Left ventricle myocardium inferior (tissue), 1 donor: ENCODE data around the gene ELOVL4. TPM values are rescaled to one million over a fixed set of nuclear protein-coding genes. Genes with fewer than 3 reads are reported as not detected.

Experiments
- DNase-seq: peaks from one replicate; pipeline ENCODE4 v3.0.0-alpha.2; 2020
- H3K27ac ChIP-seq: fragments of 200-600 bp; replicated peaks from 2 replicates; pipeline ENCODE4 v1.8.0; 2021
- H3K27me3 ChIP-seq: fragments of 200-600 bp; 2 replicates; pipeline ENCODE4 v1.8.0; 2021; ENCODE audit warnings: low read depth
- H3K36me3 ChIP-seq: fragments of 200-600 bp; 2 replicates; pipeline ENCODE4 v1.8.0; 2021
- H3K4me1 ChIP-seq: fragments of 200-600 bp; 2 replicates; pipeline ENCODE4 v1.8.0; 2021
- H3K4me3 ChIP-seq: fragments of 200-600 bp; 2 replicates; pipeline ENCODE4 v1.8.0; 2021; ENCODE audit warnings: mild to moderate bottlenecking, moderate library complexity
- H3K9me3 ChIP-seq: fragments of 200-600 bp; replicated peaks from 2 replicates; pipeline ENCODE4 v1.8.0; 2021
- intact Hi-C: fragments of 100-400 bp; cut with micrococcal nuclease; formaldehyde crosslinking; loops from one replicate; pipeline ENCODE4 v1.11.0; 2022
- total RNA-seq: library from RNA; stranded (reverse); fragmentation: NEBNext Ultra II Directional; extraction: Animal tissue kit (Norgen Biotek cat#: 25700); gene quantifications from one replicate; pipeline ENCODE4 v1.2.1, GENCODE V29; 2021
- TF ChIP-seq, protein P1 (sequence below): fragments of 200-600 bp; IDR thresholded peaks from 2 replicates; pipeline ENCODE4 v1.8.0; 2021; ENCODE audit warnings: antibody characterized with exemption, mild to moderate bottlenecking, borderline replicate concordance
- donor health status: DM: no; HTN: yes; CAD: no; lungs with severe emphysema.

ELOVL4 gene
- total RNA-seq, 1 donor from 2014 or later, result 0.19 TPM

DNA sequence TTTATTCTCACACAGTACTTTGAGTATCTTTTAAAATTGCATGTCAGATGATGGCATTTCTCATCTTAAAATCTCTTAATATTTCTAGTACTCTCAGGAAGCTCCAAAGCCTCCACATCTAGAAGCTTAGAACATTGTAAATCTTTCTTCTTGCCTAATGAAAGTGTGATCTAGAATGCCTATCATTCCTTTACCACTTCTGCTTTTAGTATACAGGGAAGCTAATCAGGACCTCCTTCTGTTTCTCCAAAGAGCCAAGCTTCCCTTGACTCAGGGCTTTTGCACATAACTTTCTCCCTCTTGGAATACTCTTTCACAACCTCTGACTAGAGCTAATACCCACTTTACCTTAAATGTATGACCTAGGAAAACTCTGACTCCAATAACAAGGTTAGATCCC, 7.5 kb upstream of the ELOVL4 start:
- TF ChIP-seq, protein P1, sequence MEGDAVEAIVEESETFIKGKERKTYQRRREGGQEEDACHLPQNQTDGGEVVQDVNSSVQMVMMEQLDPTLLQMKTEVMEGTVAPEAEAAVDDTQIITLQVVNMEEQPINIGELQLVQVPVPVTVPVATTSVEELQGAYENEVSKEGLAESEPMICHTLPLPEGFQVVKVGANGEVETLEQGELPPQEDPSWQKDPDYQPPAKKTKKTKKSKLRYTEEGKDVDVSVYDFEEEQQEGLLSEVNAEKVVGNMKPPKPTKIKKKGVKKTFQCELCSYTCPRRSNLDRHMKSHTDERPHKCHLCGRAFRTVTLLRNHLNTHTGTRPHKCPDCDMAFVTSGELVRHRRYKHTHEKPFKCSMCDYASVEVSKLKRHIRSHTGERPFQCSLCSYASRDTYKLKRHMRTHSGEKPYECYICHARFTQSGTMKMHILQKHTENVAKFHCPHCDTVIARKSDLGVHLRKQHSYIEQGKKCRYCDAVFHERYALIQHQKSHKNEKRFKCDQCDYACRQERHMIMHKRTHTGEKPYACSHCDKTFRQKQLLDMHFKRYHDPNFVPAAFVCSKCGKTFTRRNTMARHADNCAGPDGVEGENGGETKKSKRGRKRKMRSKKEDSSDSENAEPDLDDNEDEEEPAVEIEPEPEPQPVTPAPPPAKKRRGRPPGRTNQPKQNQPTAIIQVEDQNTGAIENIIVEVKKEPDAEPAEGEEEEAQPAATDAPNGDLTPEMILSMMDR, result no peak
- H3K4me1 ChIP-seq, result no peaks in the 10 kb centered on the region
- intact Hi-C loops, result no loop called here

DNA sequence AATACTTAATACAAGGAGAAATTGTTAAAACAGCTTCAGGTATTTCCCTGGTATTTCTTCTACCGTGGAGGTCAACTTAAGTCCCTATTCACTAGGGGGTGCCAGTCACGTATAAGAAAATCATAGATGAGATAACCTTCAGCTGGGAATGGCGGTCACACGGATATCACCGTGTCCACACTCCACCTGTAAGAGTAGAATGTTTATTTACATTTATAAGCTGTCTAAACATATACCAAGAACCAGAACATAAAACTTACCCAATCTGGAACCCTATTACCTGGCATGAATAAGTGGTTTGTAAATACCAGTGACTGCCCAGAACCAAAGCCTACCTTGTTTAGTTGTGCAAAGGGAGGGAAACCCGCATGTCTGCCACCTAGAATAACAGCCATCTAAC, 1.9 kb upstream of the ELOVL4 start:
- DNase-seq, result no peak
- intact Hi-C loops, result loop anchor here (10.0 kb wide), 1 partner anchor 146 kb away; no protein-coding TSS in a partner anchor
- TF ChIP-seq, protein P1, result peak; percentile 53

More for the DNA sequence above, 7.5 kb upstream of the ELOVL4 start:
- Histone ChIP-seq H3K4me3 (no peak overlapping the region), H3K9me3 (peaks cover 3% of the 10 kb centered on the region), H3K27me3 (peaks cover 19% of the 10 kb centered on the region), H3K36me3 (no peaks in the 10 kb centered on the region), H3K27ac (no peak overlapping the region)
- no peak for DNase-seq

DNA sequence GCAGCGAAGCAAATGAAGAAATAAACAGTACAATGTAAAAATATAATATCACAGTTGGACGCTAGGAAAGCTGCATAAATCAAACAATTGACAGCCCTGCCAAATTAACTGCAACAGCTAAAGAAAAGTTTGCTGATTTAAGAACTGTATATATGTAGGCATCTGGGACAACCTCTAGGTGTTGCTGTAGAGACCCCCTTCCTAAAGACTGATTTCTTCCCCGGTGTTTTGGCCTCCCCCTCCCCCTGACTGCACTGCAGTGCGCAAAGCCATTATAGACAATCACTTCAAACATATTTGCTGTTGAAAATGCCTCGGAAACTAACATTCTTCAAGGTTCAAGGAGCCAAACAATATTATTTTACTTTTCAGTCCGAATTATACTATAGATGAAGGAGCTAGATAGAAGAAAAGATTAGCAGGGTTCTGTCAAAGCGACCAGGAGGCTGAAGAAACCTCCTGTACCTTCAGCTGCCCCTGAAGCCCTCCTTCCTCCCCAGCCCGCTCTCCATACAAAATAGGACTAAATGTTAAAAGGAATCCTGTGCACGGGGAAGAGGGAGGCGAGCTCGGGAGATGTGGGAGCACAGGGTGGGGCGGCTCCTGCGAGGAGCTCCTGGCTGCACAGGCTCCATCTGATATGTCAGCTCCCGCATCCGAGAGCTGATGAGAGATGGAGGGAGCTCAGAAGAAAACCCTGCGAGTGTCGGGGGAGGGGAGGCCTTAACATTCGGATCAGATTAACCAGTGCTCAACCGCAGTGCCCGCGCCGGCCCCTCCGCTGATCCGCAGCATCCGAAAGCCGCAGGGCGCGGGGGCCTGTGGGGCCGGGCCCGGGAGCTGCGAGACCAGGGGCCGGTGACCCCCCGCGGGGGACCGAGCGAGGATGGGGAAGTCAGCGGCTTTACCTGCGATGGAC, 822 bp downstream of the ELOVL4 start:
- intact Hi-C loops, result loop anchor here (10.0 kb wide), 1 partner anchor 148 kb away; no protein-coding TSS in a partner anchor
- peak overlapping the region; percentile 73 for H3K4me3 ChIP-seq
- H3K27me3 ChIP-seq, result peaks cover 78% of the 10 kb centered on the region
- peak; percentile 15 for DNase-seq
- TF ChIP-seq, protein P1, result no peak
- H3K27ac ChIP-seq, result no peak overlapping the region
- H3K36me3 ChIP-seq, result no peaks in the 10 kb centered on the region
- no peaks in the 10 kb centered on the region for H3K9me3 ChIP-seq
- H3K4me1 ChIP-seq, result peaks cover 21% of the 10 kb centered on the region

More for the DNA sequence above, 1.9 kb upstream of the ELOVL4 start:
- H3K4me1 ChIP-seq, result peaks cover 21% of the 10 kb centered on the region
- H3K36me3 ChIP-seq, result no peaks in the 10 kb centered on the region
- H3K27ac ChIP-seq, result no peak overlapping the region
- no peak overlapping the region for H3K4me3 ChIP-seq
- H3K9me3 ChIP-seq, result no peaks in the 10 kb centered on the region
- peaks cover 71% of the 10 kb centered on the region for H3K27me3 ChIP-seq

DNA sequence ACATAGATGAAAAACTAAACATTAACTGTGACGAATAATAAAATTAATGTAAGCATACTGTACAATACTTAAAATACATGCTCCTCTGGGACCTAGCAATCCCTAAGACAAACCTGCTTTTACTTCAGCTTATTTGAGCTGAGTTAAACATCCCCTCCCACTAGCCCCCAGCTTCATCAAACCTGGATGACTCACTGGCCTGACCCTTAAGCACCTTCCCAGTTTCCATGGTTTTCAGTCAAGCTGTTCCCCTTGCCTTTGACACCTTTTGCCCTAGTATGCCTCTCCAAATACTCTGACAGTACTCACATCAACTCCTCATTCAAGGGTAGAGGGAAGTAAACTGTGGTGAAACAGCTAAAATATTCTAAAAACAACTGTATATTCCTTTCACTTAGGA, 4.2 kb downstream of the ELOVL4 start:
- intact Hi-C loops, result loop anchor here (10.0 kb wide), 1 partner anchor 152 kb away; no protein-coding TSS in a partner anchor
- Histone ChIP-seq H3K36me3 (no peaks in the 10 kb centered on the region), H3K4me1 (peaks cover 21% of the 10 kb centered on the region), H3K9me3 (no peaks in the 10 kb centered on the region), H3K4me3 (no peak overlapping the region), H3K27me3 (peaks cover 58% of the 10 kb centered on the region), H3K27ac (no peak overlapping the region)
- DNase-seq, result no peak
- TF ChIP-seq, protein P1, result no peak

DNA sequence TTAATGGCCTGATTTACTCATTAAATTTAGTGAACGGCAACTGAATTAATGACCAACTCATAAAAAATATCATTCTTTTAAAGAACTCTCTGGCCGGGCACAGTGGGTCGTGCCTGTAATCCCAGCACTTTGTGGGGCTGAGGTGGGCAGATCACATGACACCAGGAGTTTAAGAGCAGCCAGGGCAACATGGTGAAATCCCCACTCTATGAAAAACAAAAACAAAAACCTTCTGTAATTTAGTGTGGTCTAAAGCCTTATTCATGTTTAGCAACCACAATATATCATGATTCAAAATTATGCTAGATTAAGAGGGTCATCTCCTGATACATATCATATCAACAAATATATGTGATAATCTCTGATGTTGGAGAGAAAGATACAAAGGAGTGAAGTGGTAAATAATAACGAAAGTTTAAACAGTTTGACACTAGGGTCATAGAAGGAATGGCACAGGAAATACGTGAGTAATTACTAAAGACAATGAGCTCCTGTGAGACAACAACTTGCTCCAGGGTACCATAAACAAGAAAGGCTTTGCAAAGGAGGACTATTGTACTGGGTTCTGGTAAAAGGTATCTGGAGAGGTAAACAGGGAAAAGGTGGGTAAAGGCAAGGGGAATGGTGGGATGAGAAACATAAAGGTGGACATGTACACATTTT, 5.7 kb downstream of the ELOVL4 start:
- TF ChIP-seq, protein P1, result no peak
- no peak for DNase-seq
- Histone ChIP-seq H3K27me3 (peaks cover 43% of the 10 kb centered on the region), H3K27ac (no peak overlapping the region), H3K4me1 (peaks cover 9% of the 10 kb centered on the region), H3K36me3 (no peaks in the 10 kb centered on the region), H3K9me3 (no peaks in the 10 kb centered on the region), H3K4me3 (no peak overlapping the region)
- intact Hi-C loops, result loop anchor here (10.0 kb wide), 1 partner anchor 153 kb away; no protein-coding TSS in a partner anchor
